Measurements from ENCODE around the gene ST3GAL5. TPM values are rescaled to one million over a fixed set of nuclear protein-coding genes. Genes with fewer than 3 reads are reported as not detected.
"Not testable (repeated sequence)": the region's sequence is repeated elsewhere in the genome, so short reads cannot be mapped to it uniquely, and the experiment has no call there.

Gene ST3GAL5
- total and polyA plus RNA-seq, 9 donors: 25.9 to 37.5 (median 32.8) TPM

- H3K4me1 ChIP-seq (ENCODE audit: control insufficient read depth, insufficient read depth, low read length): peaks cover 23% of the 10 kb centered on the region
- not testable (repeated sequence) for H3K27me3 ChIP-seq (ENCODE audit: control insufficient read depth, insufficient read depth, low read length); H3K27ac ChIP-seq (ENCODE audit: low read length); DNase-seq; H3K36me3 ChIP-seq (ENCODE audit: control insufficient read depth, insufficient read depth, low read length); H3K4me3 ChIP-seq (ENCODE audit: low read length); H3K9me3 ChIP-seq (replicated peaks; ENCODE audit: control insufficient read depth, low read depth, low read length)
- 88% methylated on average over 3 of the region's 6 CpGs for WGBS (ENCODE audit: insufficient coverage)
These were observed 5.9 kb upstream of the ST3GAL5 start for GRCh38 chr2:85894554-85895278.

DNA sequence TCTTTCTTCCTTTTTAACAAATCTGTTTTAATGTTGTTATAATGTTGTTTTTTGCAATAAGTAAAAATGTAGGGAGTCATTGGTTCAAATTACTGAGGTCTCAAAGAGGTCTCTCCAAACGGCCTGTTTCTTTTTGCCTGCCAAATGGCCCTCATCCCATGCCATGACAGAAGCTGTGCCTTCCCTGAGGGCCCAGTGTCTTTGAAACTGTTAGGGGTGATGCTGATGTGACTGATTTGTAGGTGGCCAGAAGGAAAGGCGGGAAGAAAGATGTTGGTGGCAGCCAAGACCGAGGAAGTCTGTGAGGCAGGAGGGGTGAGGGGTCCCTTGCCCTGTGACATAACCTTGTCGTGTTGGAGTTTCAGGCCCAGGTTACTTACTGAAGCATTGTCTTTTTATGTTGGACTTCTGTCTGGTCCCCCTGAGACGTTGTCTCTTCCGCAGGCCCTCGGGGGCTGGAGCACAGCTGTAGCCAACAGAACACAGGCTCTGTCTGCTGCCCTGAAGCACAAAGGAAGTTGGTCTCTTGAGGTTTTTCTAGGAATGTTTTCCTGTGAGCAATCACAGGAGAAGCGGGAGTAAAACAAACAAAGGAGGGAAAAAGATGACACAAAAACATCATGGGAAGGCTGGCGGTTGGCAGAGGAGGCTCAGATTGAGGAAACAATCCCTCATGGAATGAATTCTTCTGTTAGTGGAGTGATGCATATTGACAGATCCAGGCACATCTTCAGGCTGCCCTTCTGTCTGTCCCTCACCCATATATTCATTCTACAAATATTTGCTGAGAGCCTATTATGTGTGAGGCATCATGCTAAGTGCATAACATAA is 4.9 kb upstream of the ST3GAL5 start:
- 40% methylated on average over 7 of the region's 9 CpGs for WGBS (ENCODE audit: insufficient coverage)
- Histone ChIP-seq H3K9me3 (replicated peaks; ENCODE audit: control insufficient read depth, low read depth, low read length) (no peaks in the 10 kb centered on the region), H3K4me1 (ENCODE audit: control insufficient read depth, insufficient read depth, low read length) (peaks cover 27% of the 10 kb centered on the region), H3K27ac (ENCODE audit: low read length) (no peak overlapping the region), H3K27me3 (ENCODE audit: control insufficient read depth, insufficient read depth, low read length) (no peaks in the 10 kb centered on the region), H3K36me3 (ENCODE audit: control insufficient read depth, insufficient read depth, low read length) (no peaks in the 10 kb centered on the region), H3K4me3 (ENCODE audit: low read length) (no peak overlapping the region)
- peak; percentile 31 for DNase-seq

DNA sequence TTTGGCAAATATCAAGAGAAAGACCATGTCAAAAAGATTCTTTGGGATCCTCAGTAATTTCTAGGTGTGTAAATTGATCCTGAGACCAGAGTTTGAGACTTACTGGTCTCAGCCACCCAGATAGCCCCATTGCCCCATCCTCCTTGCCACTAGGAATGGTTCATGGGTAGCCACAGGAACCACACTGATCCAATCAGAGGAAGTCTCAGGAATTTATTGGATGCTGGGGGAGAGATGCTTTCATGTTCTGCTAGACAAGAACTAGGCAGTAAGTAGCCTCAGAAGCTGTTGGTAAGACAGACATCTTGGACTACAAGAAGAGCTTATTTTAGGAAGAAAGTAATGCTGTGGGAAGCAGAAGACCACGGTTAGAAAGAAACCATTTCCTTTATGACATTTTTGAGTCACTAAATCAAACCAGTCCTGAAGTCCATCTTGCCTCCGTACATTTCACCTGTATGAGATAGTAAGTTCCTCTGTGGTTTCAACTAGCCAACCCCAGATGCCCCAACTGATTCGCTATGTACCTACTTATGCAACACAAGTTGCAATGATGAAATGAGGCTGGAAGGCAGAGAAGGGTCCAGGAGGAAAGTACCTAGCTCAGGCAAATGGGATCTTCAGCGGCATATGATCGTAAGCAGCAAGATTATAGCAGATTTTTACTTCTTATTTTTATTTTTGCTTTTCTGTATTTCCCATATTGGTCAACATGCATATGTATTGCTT is 3.6 kb upstream of the ST3GAL5 start:
- no CpG with 5 or more reads among the region's 5 CpGs for WGBS (ENCODE audit: insufficient coverage)

DNA sequence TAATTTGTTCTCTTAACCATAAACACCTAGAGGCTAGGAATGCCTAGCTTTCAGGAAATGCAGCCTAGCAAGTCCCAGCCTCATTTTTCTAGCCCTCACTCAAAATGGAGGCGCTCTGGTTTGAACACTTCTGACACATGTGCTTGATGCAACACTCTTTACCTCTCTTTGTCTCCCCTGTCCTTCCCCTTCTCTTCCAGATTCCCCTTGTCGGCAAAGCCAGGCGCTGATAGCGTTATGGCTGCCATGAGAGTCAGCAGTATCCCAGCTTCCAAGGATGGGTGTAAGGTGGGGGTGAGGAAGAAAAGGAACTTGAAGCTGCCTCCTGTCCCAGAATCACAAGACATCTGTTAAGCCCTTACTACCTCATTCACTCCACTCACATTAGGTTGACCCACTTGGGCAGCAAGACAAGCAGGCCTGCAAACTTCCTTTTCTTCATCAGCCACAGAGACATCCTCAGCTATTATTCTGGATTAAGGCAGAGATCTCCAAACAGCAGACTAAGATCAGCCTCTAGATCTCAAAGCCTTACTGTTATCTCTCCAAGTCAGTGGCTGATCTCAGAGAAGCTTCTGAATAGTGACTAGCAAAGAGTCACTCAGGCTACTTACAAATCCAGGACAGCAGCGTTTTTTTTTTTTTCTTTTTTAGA is 1.9 kb upstream of the ST3GAL5 start:
- Histone ChIP-seq H3K36me3 (ENCODE audit: control insufficient read depth, insufficient read depth, low read length) (no peaks in the 10 kb centered on the region), H3K4me1 (ENCODE audit: control insufficient read depth, insufficient read depth, low read length) (peaks cover 52% of the 10 kb centered on the region), H3K27ac (ENCODE audit: low read length) (no peak overlapping the region), H3K9me3 (replicated peaks; ENCODE audit: control insufficient read depth, low read depth, low read length) (no peaks in the 10 kb centered on the region), H3K4me3 (ENCODE audit: low read length) (no peak overlapping the region), H3K27me3 (ENCODE audit: control insufficient read depth, insufficient read depth, low read length) (no peaks in the 10 kb centered on the region)
- peak; percentile 42 for DNase-seq
- 93% methylated on average over 2 of the region's 5 CpGs for WGBS (ENCODE audit: insufficient coverage)

More for the DNA sequence above, 3.6 kb upstream of the ST3GAL5 start:
- no peaks in the 10 kb centered on the region for H3K36me3 ChIP-seq (ENCODE audit: control insufficient read depth, insufficient read depth, low read length)
- peaks cover 36% of the 10 kb centered on the region for H3K4me1 ChIP-seq (ENCODE audit: control insufficient read depth, insufficient read depth, low read length)
- no peak for DNase-seq
- H3K27me3 ChIP-seq (ENCODE audit: control insufficient read depth, insufficient read depth, low read length): no peaks in the 10 kb centered on the region
- H3K27ac ChIP-seq (ENCODE audit: low read length): no peak overlapping the region
- H3K9me3 ChIP-seq (replicated peaks; ENCODE audit: control insufficient read depth, low read depth, low read length): no peaks in the 10 kb centered on the region
- no peak overlapping the region for H3K4me3 ChIP-seq (ENCODE audit: low read length)

DNA sequence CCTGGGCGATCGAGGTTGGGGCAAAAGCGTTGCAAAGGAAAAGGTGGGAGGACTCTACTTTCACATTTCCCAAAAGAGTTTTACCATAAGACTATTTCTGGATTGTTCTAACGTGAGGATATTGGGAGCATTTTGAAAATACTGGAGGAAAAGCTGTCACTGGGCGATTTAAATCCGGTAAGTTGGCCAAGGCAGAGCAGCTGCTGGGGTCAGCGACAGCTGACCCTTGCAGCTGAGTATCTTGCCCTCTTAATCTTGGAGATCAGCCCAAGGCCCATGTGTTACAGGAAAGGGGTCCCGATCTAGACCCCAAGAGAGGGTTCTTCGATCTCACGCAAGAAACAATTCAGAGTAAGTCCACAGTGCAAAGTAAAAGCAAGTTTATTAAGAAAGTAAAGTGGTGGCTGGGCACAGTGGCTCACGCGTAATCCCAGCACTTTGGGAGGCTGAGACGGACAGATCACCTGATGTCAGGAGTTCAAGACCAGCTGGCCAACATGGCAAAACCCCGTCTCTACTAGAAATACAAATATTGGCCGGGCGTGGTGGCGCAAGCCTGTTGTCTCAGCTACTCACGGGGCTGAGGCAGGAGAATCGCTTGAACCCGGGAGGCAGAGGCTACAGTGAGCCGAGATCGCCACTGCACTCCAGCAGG is 964 bp upstream of the ST3GAL5 start:
- peak overlapping the region; percentile 89 for H3K27ac ChIP-seq (ENCODE audit: low read length)
- H3K4me1 ChIP-seq (ENCODE audit: control insufficient read depth, insufficient read depth, low read length): peaks cover 52% of the 10 kb centered on the region
- H3K4me3 ChIP-seq (ENCODE audit: low read length): peak overlapping the region; percentile 63
- H3K27me3 ChIP-seq (ENCODE audit: control insufficient read depth, insufficient read depth, low read length): no peaks in the 10 kb centered on the region
- WGBS (ENCODE audit: insufficient coverage): 34% methylated on average over 19 of the region's 22 CpGs
- no peaks in the 10 kb centered on the region for H3K36me3 ChIP-seq (ENCODE audit: control insufficient read depth, insufficient read depth, low read length)
- peak; percentile 66 for DNase-seq
- H3K9me3 ChIP-seq (replicated peaks; ENCODE audit: control insufficient read depth, low read depth, low read length): no peaks in the 10 kb centered on the region

DNA sequence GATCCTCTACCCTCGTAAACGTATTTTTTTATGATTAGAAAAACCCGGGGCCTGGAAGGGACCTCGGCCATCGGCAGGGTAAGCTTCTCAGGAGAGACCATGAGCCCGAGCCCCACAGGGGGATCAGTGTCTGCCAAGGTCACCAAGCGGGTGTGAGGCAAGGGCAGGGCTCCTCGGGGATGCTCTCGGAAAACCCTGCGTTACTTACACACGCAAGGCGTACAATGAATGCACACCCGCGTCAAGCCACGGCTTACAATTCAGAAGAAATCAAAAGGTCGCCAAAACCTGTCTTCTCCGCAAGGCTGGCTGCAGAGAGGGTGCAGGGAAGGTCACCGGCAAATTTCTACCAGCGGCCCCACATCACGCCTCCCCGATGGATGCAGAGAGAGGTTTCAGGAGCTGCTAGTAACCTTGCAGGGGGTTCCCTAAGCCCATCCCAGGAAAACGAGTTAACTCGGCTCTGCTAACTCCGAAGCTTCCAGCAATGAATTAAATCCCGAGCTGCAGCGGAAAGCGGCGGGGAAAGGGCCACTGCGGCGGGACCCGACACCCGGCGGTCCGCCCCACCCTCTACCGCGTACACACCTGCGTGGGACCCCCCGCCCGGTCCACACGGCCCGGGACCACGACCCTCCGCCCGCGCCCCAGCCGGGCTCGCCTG is 638 bp downstream of the ST3GAL5 start:
- peak; percentile 50 for DNase-seq
- WGBS (ENCODE audit: insufficient coverage): under 1% methylated on average over 46 of the region's 47 CpGs
- peak overlapping the region; percentile 77 for H3K27ac ChIP-seq (ENCODE audit: low read length)
- no peaks in the 10 kb centered on the region for H3K27me3 ChIP-seq (ENCODE audit: control insufficient read depth, insufficient read depth, low read length)
- no peaks in the 10 kb centered on the region for H3K36me3 ChIP-seq (ENCODE audit: control insufficient read depth, insufficient read depth, low read length)
- peak overlapping the region; percentile 63 for H3K4me3 ChIP-seq (ENCODE audit: low read length)
- H3K4me1 ChIP-seq (ENCODE audit: control insufficient read depth, insufficient read depth, low read length): peaks cover 41% of the 10 kb centered on the region
- H3K9me3 ChIP-seq (replicated peaks; ENCODE audit: control insufficient read depth, low read depth, low read length): no peaks in the 10 kb centered on the region

GRCh38 chr2:85887566-85888019 is 1.2 kb downstream of the ST3GAL5 start:
- H3K27me3 ChIP-seq (ENCODE audit: control insufficient read depth, insufficient read depth, low read length): no peaks in the 10 kb centered on the region
- H3K27ac ChIP-seq (ENCODE audit: low read length): peak overlapping the region; percentile 77
- H3K4me3 ChIP-seq (ENCODE audit: low read length): peak overlapping the region; percentile 63
- H3K9me3 ChIP-seq (replicated peaks; ENCODE audit: control insufficient read depth, low read depth, low read length): no peaks in the 10 kb centered on the region
- WGBS (ENCODE audit: insufficient coverage): 0% methylated on average over 3 of the region's 10 CpGs
- H3K36me3 ChIP-seq (ENCODE audit: control insufficient read depth, insufficient read depth, low read length): no peaks in the 10 kb centered on the region
- DNase-seq: peak; percentile 76
- peaks cover 41% of the 10 kb centered on the region for H3K4me1 ChIP-seq (ENCODE audit: control insufficient read depth, insufficient read depth, low read length)

DNA sequence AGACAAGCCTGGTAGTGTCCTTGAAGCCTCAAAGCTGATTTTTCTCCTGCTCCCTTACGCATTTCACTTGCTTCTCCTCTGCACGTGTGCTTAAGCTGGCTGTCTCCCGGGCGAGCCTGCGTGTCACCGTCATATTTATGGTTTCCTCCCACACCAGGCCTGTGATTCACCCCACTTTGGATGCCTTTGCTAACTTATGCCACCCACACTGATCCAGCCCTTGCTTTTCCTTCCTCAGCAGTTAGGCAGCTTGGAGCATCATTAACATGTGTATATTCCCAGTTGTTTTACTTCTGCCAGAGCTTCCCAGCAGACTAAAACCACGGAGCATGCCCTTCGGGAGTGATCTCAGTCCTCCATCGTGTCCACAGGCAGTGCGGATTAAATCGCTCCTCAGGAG is 2.2 kb downstream of the ST3GAL5 start:
- H3K27ac ChIP-seq (ENCODE audit: low read length): peak overlapping the region; percentile 4
- no peaks in the 10 kb centered on the region for H3K9me3 ChIP-seq (replicated peaks; ENCODE audit: control insufficient read depth, low read depth, low read length)
- no peaks in the 10 kb centered on the region for H3K36me3 ChIP-seq (ENCODE audit: control insufficient read depth, insufficient read depth, low read length)
- DNase-seq: peak; percentile 55
- peak overlapping the region; percentile 63 for H3K4me3 ChIP-seq (ENCODE audit: low read length)
- H3K27me3 ChIP-seq (ENCODE audit: control insufficient read depth, insufficient read depth, low read length): no peaks in the 10 kb centered on the region
- H3K4me1 ChIP-seq (ENCODE audit: control insufficient read depth, insufficient read depth, low read length): peaks cover 39% of the 10 kb centered on the region
- WGBS (ENCODE audit: insufficient coverage): 16% methylated on average over 6 of the region's 11 CpGs

GRCh38 chr2:85886141-85886540 is 2.6 kb downstream of the ST3GAL5 start:
- H3K27ac ChIP-seq (ENCODE audit: low read length): no peak overlapping the region
- no peak overlapping the region for H3K4me3 ChIP-seq (ENCODE audit: low read length)
- no CpG with 5 or more reads among the region's 8 CpGs for whole genome bisulfite sequencing (ENCODE audit: insufficient coverage)
- H3K9me3 ChIP-seq (replicated peaks; ENCODE audit: control insufficient read depth, low read depth, low read length): no peaks in the 10 kb centered on the region
- H3K36me3 ChIP-seq (ENCODE audit: control insufficient read depth, insufficient read depth, low read length): no peaks in the 10 kb centered on the region
- DNase-seq: no peak
- H3K4me1 ChIP-seq (ENCODE audit: control insufficient read depth, insufficient read depth, low read length): peaks cover 39% of the 10 kb centered on the region
- no peaks in the 10 kb centered on the region for H3K27me3 ChIP-seq (ENCODE audit: control insufficient read depth, insufficient read depth, low read length)

Data from muscle of leg (tissue), 11 donors.